HepG2 (cell line): ENCODE measurements around the gene FFAR2. TPM values are rescaled to one million over a fixed set of nuclear protein-coding genes. Genes with fewer than 3 reads are reported as not detected.

Experiments used
- ATAC-seq: fragments of 200-7000 bp; cut with Tn5 transposase; 3 replicates; pipeline ENCODE4 v1.9.1; 2020; ENCODE audit warnings: mild to moderate bottlenecking, moderate library complexity
- BruUV-seq: library from RNA; stranded (reverse); fragments of 400-500 nt; replicated peaks from 2 replicates; lab custom pipeline; 2021; lab: Mats Ljungman, UMichigan
- CTCF ChIA-PET: fragments of 300-600 bp; formaldehyde crosslinking; extraction: SDS; loops from one replicate; lab custom pipeline; 2021; ENCODE audit warnings: low total read pairs, inconsistent platforms, low intra/inter-chr PET ratio; lab: Yijun Ruan, JAX
- POLR2A ChIA-PET: fragments of 350-600 bp; sonication (Branson Sonifier 250); formaldehyde crosslinking; loops from one replicate; lab custom pipeline; 2020; ENCODE audit warnings: antibody characterized with exemption, inconsistent platforms; lab: Yijun Ruan, JAX
- DNase-seq: peaks from one replicate; pipeline ENCODE4 v3.0.0-alpha.2; 2015; ENCODE audit warnings: low spot score
- FAIRE-seq: peaks from 3 replicates; lab custom pipeline; 2011; peaks lifted over from hg19 to GRCh38; lab: Jason Lieb, UNC
- H2AFZ ChIP-seq: one replicate; pipeline ENCODE4 v1.6.1; 2011; ENCODE audit warnings: low read length, inconsistent platforms
- H3K27ac ChIP-seq: fragments of 300-600 bp; 3 replicates; pipeline ENCODE4 v1.8.0; 2011; ENCODE audit warnings: mixed run types, mild to moderate bottlenecking, mixed read lengths, low read length, inconsistent platforms; ENCODE audit not compliant: insufficient read depth; ENCODE audit errors: extremely low read length
- H3K27me3 ChIP-seq, 2 experiments: fragments of 200-600 bp in 1 of 2; 2 replicates in 1 of 2; 3 replicates in 1 of 2; pipeline versions ENCODE4 v1.6.0 to v1.8.0; 2011; ENCODE audit warnings: low read length in 2 of 2, mild to moderate bottlenecking in 2 of 2, moderate library complexity in 2 of 2, inconsistent platforms in 1 of 2; ENCODE audit not compliant: insufficient read depth in 2 of 2, control insufficient read depth in 1 of 2
- H3K36me3 ChIP-seq, 2 experiments: fragments of 200-600 bp in 1 of 2; replicated peaks in 1 of 2; 2 replicates in 1 of 2; 3 replicates in 1 of 2; pipeline versions ENCODE4 v1.5.1 to v1.8.0; 2011; ENCODE audit warnings: low read length in 2 of 2, inconsistent platforms in 1 of 2; ENCODE audit not compliant: insufficient read depth in 2 of 2, control insufficient read depth in 1 of 2
- H3K4me1 ChIP-seq: 2 replicates; pipeline ENCODE4 v1.5.1; 2012; ENCODE audit warnings: low read length, inconsistent platforms; ENCODE audit not compliant: insufficient read depth
- H3K4me2 ChIP-seq: 2 replicates; pipeline ENCODE4 v1.6.0; 2011; ENCODE audit warnings: low read depth, low read length, inconsistent platforms
- H3K4me3 ChIP-seq, 3 experiments: fragments of 200-600 bp in 1 of 3; sonication (generic), shearing (Covaris generic) in 1 of 3; replicated peaks in 1 of 3; 2 replicates each; pipeline ENCODE4 v1.5.1; 2011 to 2016; ENCODE audit warnings: low read length in 3 of 3, inconsistent platforms in 2 of 3, low read depth in 2 of 3, mild to moderate bottlenecking in 2 of 3, control low read depth in 1 of 3, mixed read lengths in 1 of 3; ENCODE audit not compliant: insufficient read depth in 1 of 3
- H3K79me2 ChIP-seq: one replicate; pipeline ENCODE4 v1.6.1; 2011; ENCODE audit warnings: low read length, inconsistent platforms; ENCODE audit not compliant: insufficient read depth
- H3K9ac ChIP-seq: 2 replicates; pipeline ENCODE4 v1.6.0; 2011; ENCODE audit warnings: mild to moderate bottlenecking, low read depth, low read length, inconsistent platforms; ENCODE audit not compliant: insufficient read depth
- H3K9me3 ChIP-seq: 2 replicates; pipeline ENCODE4 v1.5.1; 2012; ENCODE audit warnings: mild to moderate bottlenecking, low read length
- H4K20me1 ChIP-seq: 2 replicates; pipeline ENCODE4 v1.6.0; 2011; ENCODE audit warnings: inconsistent platforms, mild to moderate bottlenecking, low read length, moderate library complexity; ENCODE audit not compliant: insufficient read depth
- CSRNP1 ChIP-seq: sonication (generic); formaldehyde crosslinking; IDR thresholded peaks from 2 replicates; pipeline ENCODE4 v1.8.1; 2023; ENCODE audit warnings: mild to moderate bottlenecking, missing genetic modification reagents
- EED ChIP-seq: sonication (generic); formaldehyde crosslinking; IDR thresholded peaks from 2 replicates; pipeline ENCODE4 v1.5.0; 2020; ENCODE audit warnings: mild to moderate bottlenecking, missing genetic modification reagents
- FOXP1 ChIP-seq, 2 experiments: fragments of 450-650 bp in 1 of 2; IDR thresholded peaks; 2 replicates each; pipeline ENCODE4 v1.6.1; 2017 to 2018; ENCODE audit warnings: antibody characterized with exemption in 1 of 2
- HNRNPK ChIP-seq: fragments of 200-400 bp; formaldehyde crosslinking; IDR thresholded peaks from 2 replicates; pipeline ENCODE4 v1.6.1; 2018; ENCODE audit warnings: low read length, low read depth, moderate library complexity, mild to moderate bottlenecking; ENCODE audit not compliant: poor library complexity, severe bottlenecking
- JARID2 ChIP-seq: sonication (generic); formaldehyde crosslinking; IDR thresholded peaks from 2 replicates; pipeline ENCODE4 v1.8.1; 2023; ENCODE audit warnings: missing genetic modification reagents, inconsistent platforms; ENCODE audit not compliant: insufficient replicate concordance
- SIX4 ChIP-seq: sonication (generic); formaldehyde crosslinking; IDR thresholded peaks from 2 replicates; pipeline ENCODE4 v1.4.0; 2020; ENCODE audit warnings: missing genetic modification reagents
- SUZ12 ChIP-seq: fragments of 150-350 bp; IDR thresholded peaks from 2 replicates; pipeline ENCODE4 v1.6.1; 2014; ENCODE audit warnings: low read depth, low read length
- ZBTB44 ChIP-seq: sonication (generic); formaldehyde crosslinking; IDR thresholded peaks from 2 replicates; pipeline ENCODE4 v1.4.0; 2020; ENCODE audit warnings: missing genetic modification reagents
- ZC3H13 ChIP-seq: sonication (generic); formaldehyde crosslinking; IDR thresholded peaks from 2 replicates; pipeline ENCODE4 v1.8.1; 2023; ENCODE audit warnings: mild to moderate bottlenecking, missing genetic modification reagents, moderate library complexity
- ZNF234 ChIP-seq: sonication (generic); formaldehyde crosslinking; conservative IDR thresholded peaks from 2 replicates; pipeline ENCODE4 v1.5.1; 2020; ENCODE audit warnings: mild to moderate bottlenecking, missing genetic modification reagents
- WGBS: methylation state at CpG from one replicate; pipeline ENCODE4 v1.1.6; 2017; ENCODE audit warnings: low lambda C conversion rate; 5-methylcytosine and 5-hydroxymethylcytosine counted together
- in situ Hi-C: cut with HindIII; loops from 2 replicates; pipeline ENCODE4 v1.10.0; 2017; ENCODE audit warnings: low pct_unique_long_range_greater_than_20kb; ENCODE audit not compliant: extremely low pct_ligation_motif_present
- intact Hi-C: fragments of 100-400 bp; cut with micrococcal nuclease; formaldehyde crosslinking; loops from one replicate; pipeline ENCODE4 v1.10.0; 2022; ENCODE audit not compliant: unreplicated experiment
- polyA plus RNA-seq, 8 experiments: library from polyadenylated mRNA; depleted of rRNA in 3 of 8; stranded (reverse) in 7 of 8; unstranded in 1 of 8; fragments of >200 nt; fragmentation: Illumina TruSeq in 4 of 8; extraction: Trizol in 4 of 8; gene quantifications; 2 replicates each; pipeline versions ENCODE4 v1.2.1 to v1.2.3, GENCODE V29; 2011 to 2016; ENCODE audit warnings: low read depth in 4 of 8, missing spikeins in 1 of 8, mixed read lengths in 1 of 8; ENCODE audit not compliant: insufficient read depth in 1 of 8
- total RNA-seq, 5 experiments: library from RNA; depleted of rRNA; stranded (reverse); fragments of >200 nt; fragmentation: Illumina TruSeq; extraction: Trizol; gene quantifications; 2 replicates each; pipeline ENCODE4 v1.2.3, GENCODE V29; 2016; ENCODE audit warnings: low read depth in 1 of 5
- TF ChIP-seq, protein P1 (sequence below): sonication (generic); formaldehyde crosslinking; IDR thresholded peaks from 2 replicates; pipeline ENCODE4 v1.5.1; 2020; ENCODE audit warnings: mild to moderate bottlenecking, missing genetic modification reagents, moderate library complexity

FFAR2 gene
- total and polyA plus RNA-seq, 2 of the 13 experiments (the other 11 are each of a cell fraction or from before 2014, with no cell fraction given) = 0.12 TPM; not detected in 1

DNA sequence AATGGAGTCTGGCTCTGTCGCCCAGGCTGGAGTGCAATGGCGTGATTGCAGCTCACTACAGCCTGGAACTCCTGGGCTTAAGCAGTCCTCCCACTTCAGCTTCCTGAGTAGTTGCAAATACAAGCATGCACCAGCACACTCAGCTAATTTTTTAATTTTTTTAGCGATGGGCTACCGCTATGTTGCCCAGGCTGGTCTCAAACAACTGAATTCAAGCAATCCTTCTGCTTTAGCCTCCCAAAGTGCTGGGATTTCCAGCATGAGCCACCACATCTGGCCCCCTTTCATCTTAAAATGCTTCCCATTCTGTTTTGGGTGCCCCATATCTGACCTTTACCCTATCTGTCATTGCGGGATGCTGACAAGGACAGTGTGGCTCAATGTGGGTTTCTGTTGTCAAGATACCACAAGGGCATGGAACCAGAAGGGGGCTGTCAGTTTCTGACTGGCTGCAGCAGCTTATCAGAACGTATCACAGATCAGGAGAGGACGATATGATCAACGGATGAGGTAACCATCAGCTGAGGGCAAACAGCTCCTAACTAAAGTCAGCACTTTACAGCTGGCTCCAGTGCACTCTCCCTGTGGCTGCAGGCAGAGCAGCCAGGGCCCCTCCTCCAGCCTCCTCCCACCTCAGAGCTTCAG is 44.8 kb upstream of the FFAR2 start:
- Histone ChIP-seq H3K27ac (no peak overlapping the region), H4K20me1 (no peaks in the 10 kb centered on the region), H3K36me3 (no peaks in the 10 kb centered on the region), H3K4me3 (no peak overlapping the region), H3K4me1 (peaks cover 32% of the 10 kb centered on the region), H2AFZ (no peak overlapping the region), H3K9me3 (no peaks in the 10 kb centered on the region), H3K79me2 (no peaks in the 10 kb centered on the region), H3K4me2 (0 out of 2 replicates have a peak overlapping the region, but pooled peaks have one; percentile 23), H3K9ac (no peak overlapping the region), H3K27me3 (peaks cover 4 to 10% of the 10 kb centered on the region in 2 experiments; a peak in 3 of 5 replicates)
- in situ Hi-C loops (no loop called here), intact Hi-C loops (no loop called here)
- DNase-seq (no peak), ATAC-seq (no peak), FAIRE-seq (no peak)
- TF ChIP-seq ZNF234 (no peak), CSRNP1 (CRISPR knock-in tag) (no peak), FOXP1 (IDR thresholded peaks at IDR 0.05) (no peak), FOXP1 (CRISPR knock-in tag; IDR thresholded peaks at IDR 0.05) (no peak), ZBTB44 (CRISPR knock-in tag) (no peak), EED (CRISPR knock-in tag) (no peak), SIX4 (no peak), HNRNPK (no peak), ZC3H13 (no peak), SUZ12 (no peak), JARID2 (no peak)
- TF ChIP-seq, protein P1, sequence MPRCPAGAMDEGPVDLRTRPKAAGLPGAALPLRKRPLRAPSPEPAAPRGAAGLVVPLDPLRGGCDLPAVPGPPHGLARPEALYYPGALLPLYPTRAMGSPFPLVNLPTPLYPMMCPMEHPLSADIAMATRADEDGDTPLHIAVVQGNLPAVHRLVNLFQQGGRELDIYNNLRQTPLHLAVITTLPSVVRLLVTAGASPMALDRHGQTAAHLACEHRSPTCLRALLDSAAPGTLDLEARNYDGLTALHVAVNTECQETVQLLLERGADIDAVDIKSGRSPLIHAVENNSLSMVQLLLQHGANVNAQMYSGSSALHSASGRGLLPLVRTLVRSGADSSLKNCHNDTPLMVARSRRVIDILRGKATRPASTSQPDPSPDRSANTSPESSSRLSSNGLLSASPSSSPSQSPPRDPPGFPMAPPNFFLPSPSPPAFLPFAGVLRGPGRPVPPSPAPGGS = no peak
- POLR2A ChIA-PET = no interaction called here
- WGBS = 64% methylated on average over 6 of the region's 8 CpGs
- BruUV-seq = no TSS peak
- CTCF ChIA-PET = no interaction called here
